Activated CD4-positive, CD25-positive, alpha-beta regulatory T cell treated with anti-CD3 and anti-CD28 coated beads, Interleukin-2, amount 50 U/mL, for 16 hours (primary cell): Measurements from ENCODE around the gene IL31.

ENCODE experiments used
- DNase-seq: peaks from one replicate; pipeline ENCODE4 v3.0.0-alpha.2; 2020; ENCODE audit warnings: low read depth, low spot score

Gene IL31

DNA sequence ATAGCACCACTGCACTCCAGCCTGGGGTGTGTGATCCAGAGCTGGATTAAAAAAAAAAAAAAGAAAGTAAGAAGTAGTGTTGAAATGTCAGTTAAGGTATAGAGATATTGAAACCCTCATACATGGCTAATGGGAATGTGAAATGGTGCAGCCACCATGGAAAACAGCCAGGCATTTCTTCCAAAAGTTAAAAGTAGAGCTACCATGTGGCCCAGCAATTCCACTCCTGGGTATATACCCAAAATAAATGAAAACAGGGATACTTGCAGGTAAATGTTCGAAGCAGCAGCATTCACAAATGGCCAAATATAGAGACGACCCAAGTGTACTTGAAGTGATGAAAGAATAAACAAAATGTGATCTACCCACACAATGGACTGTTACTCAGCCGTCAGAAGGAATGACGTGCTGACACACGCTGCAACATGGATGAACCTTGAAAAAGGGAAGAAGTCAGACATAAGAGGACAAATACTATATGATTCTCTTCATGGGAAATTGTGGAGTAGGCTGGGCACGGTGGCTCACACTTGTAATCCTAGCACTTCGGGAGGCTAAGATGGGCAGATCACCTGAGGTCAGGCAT is 15.2 kb downstream of the IL31 start:
- DNase-seq, result no peak

DNA sequence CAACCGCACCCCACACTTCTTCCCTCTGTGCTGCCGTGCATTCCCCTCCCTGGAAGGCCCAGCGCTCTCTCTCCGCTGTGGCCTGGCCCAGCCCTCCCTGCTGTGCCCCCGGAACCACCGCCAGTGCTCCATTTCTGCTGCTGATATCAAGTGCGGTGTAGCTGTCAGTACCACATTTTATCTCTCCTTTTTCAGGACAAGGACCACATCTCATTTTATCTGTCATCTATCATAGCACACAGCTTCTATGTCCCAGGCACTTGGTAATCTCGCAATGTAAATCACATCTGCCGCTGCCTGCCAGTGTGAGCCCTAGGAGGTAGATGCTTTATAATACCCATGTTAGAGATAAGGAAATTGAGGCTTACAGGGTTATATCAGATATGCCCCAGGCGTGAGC is 18.3 kb downstream of the IL31 start:
- no peak for DNase-seq

DNA sequence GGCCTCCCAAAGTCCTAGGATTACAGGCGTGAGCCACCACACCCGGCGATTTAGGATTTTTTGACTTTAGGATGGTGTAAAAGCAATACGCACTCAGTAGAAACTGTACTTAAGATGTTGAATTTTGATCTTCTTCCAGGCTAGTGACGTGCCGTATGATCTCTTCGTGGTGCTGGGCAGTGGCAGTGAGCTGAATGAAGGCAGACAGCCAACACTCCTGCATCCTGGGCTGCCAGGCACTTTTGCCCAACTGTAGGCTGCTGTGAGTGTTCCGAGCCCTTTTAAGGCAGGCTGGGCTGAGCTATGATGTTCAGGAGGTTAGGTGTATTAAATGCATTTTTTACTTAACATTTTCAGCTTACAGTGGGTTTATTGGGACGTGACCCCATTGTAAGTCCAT is 21.3 kb downstream of the IL31 start:
- DNase-seq, result no peak

DNA sequence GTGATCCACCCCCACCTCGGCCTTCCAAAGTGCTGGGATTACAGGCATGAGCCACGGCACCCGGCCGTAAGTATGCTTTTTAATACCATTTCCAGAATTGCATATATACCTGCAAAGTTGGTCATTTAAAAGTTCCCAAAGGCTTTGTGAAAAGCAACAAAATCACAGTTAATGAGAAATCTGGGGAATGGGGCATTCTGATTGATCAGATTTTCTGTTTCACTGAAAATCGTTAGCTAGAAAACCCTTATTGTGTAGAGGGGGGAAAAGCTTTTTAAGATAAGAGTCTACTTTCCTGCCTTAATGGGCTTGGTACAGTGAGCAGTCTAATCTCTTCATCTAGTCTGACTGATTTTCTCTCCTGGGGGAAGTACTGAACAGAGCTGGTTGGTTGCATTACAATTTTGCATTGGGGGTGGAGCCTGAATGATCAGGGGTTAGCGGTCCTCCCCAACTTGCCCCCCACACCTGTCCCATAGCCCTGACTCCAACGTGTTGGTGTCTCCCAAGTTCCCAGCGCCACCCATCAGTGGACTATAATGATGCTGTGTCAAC is 23.8 kb downstream of the IL31 start:
- no peak for DNase-seq

DNA sequence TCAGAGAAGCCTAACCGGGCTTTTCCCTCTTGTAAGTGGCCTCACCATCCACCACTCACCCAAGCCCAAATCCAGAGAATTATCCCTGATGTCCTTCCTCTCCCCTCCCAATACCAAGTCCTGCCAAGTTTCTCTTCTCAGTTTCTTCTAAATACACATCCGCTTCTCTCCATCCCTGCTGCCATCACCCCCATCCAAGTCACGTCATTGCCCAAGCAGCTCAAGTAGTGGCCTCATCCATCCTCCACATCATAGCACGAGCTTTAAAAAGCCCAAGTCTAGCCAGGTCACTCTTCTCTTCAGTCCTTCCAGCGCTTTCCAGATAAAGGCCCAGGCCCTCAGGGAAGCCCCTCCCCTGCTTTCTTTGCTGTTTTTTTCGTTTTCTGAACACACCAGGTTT is 25.4 kb downstream of the IL31 start:
- no peak for DNase-seq

DNA sequence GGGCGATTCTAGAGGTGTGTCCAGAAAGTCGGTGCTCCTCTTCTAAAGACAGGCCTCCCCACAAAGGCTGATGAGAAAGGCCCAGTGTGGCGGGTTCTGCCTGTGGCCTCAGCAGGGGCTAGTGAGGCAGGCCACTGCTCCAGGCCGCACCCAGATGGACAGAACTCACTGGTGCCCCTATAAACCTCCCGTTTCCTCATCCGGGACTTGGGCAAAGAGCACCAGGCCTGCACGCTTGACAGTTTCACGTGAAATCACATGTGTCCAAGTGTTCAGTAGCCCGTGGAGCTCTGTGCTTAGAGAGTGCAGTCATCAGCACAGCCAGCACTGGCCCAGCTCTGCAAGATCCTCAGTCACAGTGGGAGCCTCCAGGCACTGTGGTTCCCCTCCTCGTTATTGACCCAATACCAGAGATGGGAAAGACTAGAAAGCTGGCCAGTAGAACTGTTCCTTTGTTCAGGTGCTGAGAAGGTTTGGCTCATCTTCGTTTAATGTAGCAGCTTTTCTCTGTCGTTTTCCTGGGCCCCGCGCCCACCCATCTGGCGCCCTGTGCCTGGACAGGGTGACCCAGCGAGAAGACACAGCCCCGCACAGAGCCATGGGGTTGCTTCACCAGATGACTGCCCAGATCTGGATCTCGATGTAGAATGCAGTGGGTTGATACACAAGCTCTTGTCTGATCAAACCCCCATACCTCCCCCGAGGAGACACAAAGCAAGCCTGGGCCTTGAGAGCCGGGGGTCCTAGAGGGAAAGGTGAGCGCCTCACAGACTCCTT is 26.3 kb downstream of the IL31 start:
- no peak for DNase-seq

DNA sequence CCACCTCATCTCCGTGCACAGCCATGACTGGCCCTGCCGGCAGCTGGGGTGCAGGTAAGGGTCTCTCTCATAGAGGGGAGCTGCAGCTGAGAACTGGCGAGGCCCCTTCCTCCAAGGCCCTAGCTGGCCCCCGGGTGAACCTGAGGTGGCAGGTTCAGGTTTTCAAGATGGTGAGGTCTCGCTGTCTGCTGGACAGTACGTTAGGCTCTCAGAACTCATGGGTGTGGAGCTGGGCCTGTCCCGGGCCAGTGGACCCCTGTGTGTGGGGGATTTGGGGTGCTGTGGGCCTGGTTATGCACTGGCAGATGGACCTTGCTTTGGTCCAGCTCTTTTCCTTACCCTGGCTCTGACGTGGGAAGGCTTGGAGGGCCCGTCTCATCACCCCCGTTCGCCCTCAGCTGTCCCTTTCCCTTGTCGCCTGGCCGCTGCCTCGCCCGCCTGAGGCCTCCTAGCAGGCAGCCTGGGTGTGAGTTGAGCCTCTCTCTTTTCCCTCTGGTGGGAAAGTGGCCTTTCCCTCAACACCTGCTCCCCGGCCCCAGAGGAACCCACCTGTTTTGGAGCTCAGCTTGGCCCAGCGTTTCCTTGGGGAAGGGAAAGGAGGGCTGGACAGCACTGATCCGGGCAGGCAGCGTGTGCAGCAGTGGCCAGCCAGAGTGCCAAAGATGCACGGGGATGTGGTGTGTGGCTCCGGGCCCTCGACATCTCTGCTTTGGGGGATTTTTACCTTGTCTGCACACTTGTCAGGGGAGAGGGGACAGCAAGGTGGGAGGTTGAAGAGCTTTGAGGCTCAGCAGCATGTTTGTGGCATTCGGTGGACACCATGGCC is 28.3 kb downstream of the IL31 start:
- no peak for DNase-seq

DNA sequence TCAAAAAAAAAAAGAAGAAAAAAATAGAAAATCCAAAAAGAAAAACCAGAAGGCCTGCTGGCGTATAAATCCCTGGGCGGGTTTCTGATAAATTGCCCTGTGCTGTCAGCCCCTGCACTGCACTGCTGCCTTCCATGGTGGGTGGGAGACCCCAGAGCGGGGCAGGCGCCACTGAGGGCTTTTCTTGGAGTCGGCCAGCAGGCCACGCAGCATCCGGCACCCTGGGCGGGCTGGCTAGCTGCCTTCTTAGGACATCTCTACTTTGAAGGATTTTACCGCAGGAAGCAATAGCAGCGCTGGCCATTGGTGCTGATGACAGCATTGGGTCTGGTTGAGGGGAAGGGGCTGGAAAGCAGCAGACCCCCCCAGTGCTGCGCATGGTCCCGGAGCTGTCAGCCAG is 29.1 kb downstream of the IL31 start:
- DNase-seq, result no peak

DNA sequence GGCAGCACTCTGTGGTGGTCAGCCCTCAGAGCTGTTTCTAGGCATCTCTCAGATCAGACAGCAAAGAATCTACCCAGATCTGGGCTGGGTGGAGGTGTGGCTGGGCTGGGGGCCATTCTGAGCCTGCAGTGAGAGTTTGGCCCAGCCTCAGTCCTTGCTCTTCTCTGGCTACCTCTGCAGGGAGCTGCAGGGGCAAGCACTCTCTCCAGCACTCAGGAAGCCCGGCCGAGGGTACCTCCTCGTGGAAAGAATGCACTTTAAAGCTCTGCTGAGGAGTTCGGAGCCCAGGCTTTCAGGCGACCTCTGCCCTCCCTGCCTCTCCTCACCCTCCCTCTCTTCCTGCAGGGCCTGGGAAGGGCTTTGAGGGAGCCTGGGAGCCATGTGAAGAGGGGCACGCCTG is 31.2 kb downstream of the IL31 start:
- DNase-seq, result no peak

DNA sequence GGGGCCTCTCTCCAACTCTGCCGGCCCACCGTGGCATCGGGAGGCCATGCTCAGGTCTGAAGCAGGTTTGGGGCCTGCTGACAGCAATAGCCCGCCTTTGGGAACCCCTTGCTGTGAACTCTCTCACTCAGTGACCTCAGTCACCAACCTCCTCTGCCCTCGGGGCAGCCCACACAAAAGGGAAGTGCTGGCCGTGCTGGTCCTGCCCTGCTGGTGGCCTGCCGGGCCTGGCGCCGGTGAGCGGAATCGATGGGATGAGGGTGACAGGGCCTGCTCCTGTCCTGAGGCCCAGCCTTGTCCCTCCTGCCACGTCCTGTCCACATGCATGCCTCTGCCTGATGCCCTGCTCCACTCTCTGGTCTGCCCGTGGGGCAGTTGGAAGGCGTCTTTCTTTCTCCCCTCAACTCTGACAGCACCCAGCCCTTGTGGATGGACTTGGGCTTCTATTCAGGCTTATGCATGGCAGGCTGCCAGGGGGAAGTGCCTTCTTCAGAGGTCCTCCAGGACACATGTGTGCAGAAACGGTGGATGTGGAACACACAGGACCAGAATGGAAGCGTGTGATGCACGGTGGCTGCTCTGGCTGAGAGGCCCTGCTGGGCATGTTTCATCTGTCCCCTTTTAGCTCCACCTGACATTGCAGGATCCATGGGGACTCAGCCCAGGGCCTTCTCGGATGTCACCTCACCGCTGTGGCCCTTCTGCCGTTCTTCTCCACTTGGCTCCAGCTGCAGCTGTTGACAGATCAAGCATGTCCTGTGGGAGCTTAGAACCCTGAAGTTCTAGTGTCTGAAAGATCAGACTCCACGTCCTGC is 31.9 kb downstream of the IL31 start:
- no peak for DNase-seq

DNA sequence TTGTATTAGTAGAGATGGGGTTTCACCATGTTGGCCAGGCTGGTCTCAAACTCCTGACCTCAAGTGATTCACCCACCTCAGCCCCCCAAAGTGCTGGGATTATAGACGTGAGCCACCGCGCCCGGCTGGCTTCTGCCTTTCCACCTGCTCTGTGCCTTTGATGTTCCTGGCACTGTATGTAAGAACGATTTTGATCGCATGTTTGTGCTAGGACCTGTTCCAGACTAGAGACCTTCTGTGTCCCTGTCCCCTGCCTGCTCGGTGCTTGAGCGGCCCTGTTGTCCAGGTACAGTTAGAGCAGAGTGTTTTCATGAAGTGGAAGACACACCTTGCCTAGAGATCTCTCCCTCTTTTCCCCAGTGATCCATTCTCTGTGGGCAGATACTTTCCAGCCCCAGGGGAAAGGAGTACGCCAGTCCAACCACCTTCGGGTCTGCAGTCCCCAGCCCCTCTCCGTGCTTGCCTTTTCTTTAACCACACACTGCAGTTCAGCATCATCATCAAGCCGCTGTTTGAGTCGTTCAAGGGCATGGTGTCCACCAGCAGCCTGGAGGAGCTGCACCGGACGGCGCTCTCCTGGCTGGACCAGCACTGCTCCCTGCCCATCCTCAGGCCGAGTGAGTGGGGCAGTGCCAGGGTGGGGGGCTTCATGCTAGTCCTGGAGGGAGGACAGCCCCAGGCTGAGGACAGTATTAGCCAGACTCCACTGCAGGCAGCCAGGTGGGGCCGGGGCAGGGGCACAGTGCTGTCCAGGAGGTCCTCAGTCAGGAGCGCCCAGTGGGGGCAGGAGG is 33.4 kb downstream of the IL31 start:
- DNase-seq, result no peak

DNA sequence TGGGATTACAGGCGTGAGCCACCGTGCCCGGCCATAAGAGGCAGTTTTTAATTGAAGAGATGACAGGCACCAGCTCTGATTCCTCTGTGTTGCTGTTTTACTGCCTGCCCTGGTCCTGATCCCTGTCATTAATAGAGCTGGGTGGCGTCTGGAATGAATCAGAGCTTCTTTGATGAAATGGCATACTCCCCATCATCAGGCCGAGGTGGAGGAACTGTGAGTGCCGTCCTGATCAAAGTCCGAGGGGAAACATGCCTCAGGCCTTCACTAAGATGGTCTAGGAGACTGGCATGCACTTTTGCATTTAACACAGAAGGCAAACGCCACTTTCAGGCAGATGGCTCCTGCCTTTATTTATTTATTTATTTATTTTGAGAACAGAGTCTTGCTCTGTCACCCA is 34.1 kb downstream of the IL31 start:
- no peak for DNase-seq

DNA sequence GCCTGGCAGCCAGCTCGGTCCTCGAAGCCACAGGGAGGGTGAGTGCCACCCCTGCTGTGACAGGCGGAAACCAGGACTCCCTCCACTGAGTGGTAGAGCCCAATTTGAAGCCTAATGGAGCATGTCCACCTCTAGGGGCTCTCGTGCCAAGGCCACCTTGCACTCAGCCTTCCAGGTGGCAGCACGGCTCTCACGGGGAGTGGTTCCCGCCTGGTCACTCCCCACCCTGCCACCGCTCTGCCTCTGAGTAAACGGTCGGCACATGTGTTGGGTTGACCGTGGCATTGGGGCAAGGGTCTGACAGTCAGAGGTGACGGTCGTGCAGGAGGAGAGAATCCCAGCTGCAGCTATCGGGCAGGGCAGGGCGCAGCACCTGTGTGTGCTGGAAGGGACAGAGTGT is 34.8 kb downstream of the IL31 start:
- no peak for DNase-seq

DNA sequence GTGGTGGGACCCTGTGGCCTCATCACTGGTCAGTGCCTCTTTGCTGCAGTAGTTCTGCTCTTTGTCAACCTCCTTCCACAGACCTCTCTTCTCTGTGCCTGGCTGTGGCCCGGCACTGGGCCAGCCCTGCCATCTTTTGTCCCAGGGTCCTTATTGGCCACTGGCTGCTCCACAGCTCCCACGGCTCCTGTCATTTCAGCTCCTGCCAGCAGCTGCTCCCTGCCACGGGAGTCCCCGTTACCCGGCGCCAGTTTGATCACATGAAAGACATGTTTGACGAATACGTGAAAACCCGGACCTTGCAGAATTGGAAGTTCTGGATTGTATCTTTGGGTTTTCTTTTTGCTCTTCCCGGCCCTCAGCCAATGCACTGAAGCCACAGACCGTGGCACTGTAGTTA is 35.4 kb downstream of the IL31 start:
- DNase-seq, result no peak

DNA sequence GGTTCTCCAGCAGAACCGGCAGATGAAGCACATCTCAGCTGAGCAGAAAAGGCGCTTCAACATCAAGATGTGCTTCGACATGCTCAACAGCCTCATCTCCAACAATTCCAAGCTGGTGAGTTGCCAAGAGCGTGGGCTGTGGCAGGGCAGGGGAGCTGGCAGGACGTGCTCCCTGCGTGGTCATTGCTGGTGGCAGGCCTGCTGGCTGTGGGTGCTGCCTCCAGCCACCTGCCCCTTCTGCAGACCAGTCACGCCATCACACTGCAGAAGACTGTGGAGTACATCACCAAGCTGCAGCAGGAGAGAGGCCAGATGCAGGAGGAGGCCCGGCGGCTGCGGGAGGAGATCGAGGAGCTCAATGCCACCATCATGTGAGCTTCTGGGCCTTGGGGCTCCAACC is 35.8 kb downstream of the IL31 start:
- DNase-seq, result no peak

DNA sequence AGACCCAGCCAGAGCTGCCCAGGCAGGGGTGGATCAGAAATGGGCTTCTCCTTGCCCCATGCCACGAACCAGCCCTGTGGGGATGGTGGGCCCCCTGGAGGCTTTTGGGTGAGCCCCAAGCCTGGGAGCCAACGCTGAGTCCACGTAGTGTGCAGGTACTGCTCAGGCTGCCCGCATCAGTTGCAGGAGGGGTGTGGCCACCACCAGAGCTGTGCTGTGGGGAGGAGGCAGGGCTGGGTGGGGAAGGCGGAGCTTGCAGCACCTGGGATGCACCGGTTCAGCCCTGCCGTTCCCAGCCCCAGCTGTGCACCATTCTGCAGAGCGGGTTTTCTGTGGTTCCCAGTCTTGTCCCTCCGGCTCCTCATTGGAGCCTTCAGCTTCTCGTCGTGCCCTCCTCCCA is 36.3 kb downstream of the IL31 start:
- no peak for DNase-seq

DNA sequence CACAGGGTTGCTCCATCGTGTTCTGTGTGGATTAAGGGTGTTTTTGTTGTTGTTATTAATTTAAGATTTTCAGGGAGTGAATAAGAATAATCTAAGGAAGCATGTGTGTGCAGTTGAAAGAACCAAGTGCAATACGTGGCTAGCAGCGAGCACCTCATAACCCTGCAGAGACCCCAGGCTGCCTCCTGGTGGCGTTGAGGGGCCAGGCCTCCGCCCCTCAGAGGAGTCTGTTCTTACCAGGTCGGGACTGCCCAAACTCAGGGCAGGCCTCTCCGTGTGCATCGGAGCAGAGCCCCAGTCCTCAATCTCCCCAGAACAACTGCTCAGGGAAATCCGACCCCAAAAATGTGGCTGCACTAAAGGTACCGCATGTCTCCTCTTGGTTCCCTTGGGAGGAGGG is 36.8 kb downstream of the IL31 start:
- DNase-seq, result no peak

DNA sequence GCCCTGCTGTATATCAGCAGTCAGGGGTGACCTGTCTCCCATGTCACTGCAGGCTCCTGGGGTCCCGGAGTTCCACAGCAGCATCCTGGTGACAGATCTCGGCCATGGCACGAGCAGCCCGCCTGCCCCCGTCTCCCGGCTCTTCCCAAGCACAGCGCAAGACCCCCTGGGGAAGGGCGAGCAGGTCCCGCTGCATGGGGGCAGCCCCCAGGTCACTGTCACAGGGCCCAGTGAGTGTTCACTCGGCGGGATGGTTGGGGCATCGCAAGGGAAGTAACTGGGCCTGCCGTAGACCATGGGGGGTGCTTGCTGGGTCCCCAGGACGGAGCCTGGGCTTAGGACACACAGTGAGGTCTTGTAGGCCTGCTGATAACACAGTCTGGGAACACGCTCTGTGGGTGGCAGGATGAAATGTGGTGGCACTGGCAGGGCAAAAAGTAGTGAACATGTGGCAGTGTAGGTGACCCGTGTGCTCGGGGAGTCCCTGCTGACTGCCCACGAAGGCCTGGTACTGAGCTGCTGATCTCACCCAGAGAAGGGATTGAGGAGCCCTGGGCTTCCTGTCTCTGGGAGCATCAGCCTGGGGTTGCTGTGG is 38.5 kb downstream of the IL31 start:
- no peak for DNase-seq

DNA sequence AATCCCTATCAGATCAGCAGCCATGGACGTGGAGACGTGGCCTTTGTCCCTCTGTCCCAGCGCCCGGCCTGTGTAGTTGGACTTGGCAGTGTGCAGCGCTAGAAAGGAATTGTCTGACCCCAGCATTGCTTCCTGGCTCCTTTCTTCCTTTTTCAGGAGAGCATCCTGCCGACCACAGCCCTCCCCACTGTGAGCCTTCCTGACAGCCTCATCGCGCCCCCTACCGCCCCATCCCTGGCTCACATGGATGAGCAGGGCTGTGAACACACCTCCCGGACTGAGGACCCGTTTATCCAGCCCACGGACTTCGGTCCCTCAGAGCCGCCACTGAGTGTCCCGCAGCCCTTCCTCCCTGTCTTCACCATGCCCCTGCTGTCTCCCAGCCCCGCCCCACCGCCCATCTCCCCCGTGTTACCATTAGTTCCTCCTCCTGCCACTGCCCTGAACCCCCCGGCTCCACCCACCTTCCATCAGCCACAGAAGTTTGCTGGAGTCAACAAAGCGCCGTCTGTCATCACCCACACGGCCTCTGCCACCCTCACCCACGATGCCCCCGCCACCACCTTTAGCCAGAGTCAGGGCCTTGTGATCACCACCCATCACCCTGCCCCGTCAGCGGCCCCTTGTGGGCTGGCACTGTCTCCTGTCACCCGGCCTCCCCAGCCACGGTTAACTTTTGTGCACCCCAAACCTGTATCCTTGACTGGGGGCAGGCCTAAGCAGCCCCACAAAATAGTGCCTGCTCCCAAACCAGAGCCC is 40.6 kb downstream of the IL31 start:
- no peak for DNase-seq

DNA sequence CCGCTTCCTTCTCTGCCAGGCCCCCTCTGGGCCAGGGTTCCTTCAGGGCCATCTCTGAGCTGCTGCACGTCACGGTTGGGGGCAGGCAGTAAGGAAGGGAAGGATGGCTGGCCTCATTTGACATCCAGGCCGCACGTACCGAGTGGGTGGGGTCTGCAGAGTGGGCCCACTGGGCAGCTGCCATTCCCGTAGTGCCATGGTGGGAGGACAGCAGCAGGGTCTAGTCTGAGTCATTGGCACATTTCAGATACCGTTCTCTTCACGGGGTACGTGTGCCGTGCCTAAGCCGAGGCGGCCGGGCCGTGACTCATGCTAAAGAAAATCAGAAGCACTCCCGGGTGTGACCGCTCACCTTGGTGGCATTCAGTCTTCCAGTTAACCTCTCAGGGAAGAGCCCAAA is 43.9 kb downstream of the IL31 start:
- no peak for DNase-seq
